MM.1S (cell line): ENCODE data around the gene NEK11.

ENCODE experiments used
- CTCF ChIP-seq: fragments of 300-600 bp; sonication (generic); IDR thresholded peaks from 2 replicates; pipeline ENCODE4 v1.5.1; 2016; ENCODE audit warnings: antibody characterized with exemption, low read length, mixed read lengths
- EZH2 ChIP-seq: fragments of 300-600 bp; sonication (generic); optimal IDR thresholded peaks from 2 replicates; pipeline ENCODE3; 2017; ENCODE audit warnings: low read depth, mild to moderate bottlenecking, antibody characterized with exemption, low read length, mixed read lengths
- EZH2phosphoT487 ChIP-seq: fragments of 300-600 bp; sonication (generic); IDR thresholded peaks from 2 replicates; pipeline ENCODE4 v1.6.1; 2018; ENCODE audit warnings: antibody characterized with exemption, low read length

- TF ChIP-seq EZH2phosphoT487, result no peak
- no peak for TF ChIP-seq CTCF
- no peak for TF ChIP-seq EZH2
Observed at GRCh38 chr3:131371688-131372066, 345.0 kb downstream of the NEK11 start.
